SKM-1 (cell line): ENCODE measurements around the gene PEX10.

Source experiments
- DNase-seq: peaks from one replicate; lab custom pipeline; 2025; ENCODE audit not compliant: unreplicated experiment; lab: John Stamatoyannopoulos, UW

PEX10 gene

GRCh38 chr1:2389644-2390043, 22.7 kb downstream of the PEX10 start:
- DNase-seq, result no peak

- no peak for DNase-seq
Measured at GRCh38 chr1:2388004-2388913, 24.1 kb downstream of the PEX10 start.

DNA sequence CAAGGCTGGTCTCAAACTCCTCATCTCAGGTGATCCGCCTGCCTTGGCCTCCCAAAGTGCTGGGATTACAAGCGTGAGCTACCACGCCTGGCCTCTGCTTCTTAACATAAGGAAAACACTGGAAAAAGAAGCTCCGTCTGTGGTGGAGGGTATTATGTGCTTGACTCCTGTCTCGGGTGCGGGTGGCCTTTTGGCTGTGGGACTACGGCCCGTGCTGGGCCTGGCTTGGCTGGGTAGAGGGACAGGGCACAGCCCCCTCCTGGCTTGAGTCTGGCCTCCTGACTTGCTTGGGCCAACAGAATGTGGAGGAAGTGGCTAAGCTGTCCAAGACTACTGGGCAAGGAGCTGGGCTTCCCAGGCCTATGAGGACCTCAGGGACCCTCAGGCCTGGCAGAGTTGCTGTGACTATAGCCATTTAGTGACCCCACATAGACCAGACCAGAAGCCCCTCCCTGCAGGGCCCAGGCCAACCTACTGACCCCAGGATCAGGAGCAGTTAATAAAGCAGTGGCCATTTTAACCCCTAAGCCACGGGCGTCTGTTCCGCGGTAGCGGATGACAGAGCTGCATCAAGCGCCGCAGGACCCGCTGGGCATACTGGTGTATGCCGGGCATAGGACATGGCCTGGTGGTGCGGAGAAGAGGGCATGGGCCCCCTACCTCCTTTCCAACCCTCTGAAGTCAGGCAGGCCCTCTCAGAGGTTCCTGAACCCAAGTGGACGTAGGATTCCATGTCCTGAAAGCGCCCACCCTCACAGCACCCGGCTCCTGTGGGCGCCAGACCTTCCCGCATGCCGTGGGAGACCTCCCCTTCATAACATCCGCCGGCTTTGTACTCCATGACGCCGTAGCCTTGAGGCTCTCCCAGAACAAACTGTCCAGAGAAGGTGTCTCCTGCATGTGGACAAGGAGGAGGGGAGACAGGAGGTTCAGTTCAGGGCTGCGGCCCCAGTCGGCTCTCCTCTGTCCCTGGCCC, 25.4 kb downstream of the PEX10 start:
- DNase-seq, result no peak

GRCh38 chr1:2385606-2386280, 26.6 kb downstream of the PEX10 start:
- no peak for DNase-seq

DNA sequence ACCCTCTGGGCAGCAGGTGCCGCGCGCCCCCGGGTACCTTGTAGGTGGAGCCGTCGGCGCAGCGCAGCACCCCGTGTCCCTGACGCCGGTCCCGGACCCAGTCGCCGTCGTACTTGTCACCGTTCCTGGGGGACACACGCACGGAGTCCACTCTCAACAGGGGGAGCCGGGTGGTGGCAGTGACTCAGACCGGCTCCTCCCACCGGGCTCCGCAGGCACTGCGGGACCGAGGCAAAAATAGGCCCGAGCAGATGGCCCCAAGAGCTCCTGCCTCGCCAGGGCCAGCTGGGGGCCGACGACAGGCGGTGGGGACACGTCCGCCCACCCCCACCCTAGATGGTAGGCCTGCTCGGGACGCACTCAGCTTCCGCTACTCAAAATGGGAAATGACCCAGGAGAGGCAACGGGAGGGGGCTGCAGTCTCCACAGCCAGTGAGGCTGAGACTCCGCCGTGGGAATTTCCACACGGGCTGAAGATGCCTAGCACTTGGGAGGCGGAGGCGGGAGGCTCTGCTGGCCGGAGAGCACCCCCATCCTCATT, 27.4 kb downstream of the PEX10 start:
- DNase-seq, result no peak

DNA sequence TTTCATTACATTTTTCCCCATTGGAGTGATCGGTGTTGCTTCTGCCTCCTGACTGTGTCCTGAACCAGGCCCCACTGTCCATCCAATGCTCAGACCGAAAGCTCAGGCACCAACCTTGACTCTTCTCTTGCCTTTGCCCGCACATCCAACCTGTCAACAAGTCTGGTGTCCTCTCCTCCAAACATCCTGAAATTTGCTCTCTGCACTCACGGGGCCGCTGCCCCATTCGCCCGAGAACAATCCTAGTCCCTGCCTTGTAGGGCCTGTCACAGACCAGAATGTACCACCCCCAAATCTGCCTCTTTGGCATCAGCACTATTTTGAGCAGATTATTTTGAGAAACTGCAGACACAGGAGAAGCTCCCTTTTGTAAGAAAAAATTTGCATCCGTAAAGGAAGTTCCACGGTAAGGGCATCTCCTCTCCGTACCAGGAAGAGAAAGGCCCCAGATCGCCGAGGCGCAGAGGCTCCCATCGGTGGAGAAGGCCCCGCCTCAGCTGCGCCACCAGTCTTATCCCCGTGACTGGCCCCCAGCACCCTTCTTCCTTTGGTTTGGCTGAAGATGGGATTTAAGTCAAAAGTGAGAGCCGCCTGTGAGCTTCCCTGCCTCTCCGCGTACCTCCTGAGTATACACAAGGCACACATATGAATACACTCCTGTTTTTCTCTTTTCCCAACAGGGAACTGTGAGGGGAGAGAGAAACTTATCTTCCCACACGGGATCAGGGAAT, 28.1 kb downstream of the PEX10 start:
- no peak for DNase-seq

DNA sequence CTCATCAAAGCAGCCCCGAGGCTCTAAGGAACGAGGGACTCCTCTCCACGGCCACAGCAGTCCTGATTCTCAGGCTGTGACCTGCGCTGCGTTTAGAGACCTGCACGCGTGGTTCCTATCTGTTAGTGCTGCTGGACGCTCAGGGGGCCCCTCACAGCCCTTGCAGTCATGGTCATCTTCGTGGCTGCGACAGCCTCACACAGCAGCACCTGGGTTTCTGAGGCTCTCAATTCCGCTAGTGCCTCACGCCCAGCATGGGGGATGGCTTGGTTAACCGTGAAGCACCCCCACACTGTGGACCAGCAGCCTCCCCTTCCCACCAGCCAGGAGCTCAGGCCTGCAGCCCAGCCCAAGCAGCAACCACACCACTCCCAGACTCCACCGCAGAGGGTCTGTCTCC, 28.8 kb downstream of the PEX10 start:
- DNase-seq, result no peak

- no peak for DNase-seq
Measured at GRCh38 chr1:2382621-2383361, 29.6 kb downstream of the PEX10 start.

DNA sequence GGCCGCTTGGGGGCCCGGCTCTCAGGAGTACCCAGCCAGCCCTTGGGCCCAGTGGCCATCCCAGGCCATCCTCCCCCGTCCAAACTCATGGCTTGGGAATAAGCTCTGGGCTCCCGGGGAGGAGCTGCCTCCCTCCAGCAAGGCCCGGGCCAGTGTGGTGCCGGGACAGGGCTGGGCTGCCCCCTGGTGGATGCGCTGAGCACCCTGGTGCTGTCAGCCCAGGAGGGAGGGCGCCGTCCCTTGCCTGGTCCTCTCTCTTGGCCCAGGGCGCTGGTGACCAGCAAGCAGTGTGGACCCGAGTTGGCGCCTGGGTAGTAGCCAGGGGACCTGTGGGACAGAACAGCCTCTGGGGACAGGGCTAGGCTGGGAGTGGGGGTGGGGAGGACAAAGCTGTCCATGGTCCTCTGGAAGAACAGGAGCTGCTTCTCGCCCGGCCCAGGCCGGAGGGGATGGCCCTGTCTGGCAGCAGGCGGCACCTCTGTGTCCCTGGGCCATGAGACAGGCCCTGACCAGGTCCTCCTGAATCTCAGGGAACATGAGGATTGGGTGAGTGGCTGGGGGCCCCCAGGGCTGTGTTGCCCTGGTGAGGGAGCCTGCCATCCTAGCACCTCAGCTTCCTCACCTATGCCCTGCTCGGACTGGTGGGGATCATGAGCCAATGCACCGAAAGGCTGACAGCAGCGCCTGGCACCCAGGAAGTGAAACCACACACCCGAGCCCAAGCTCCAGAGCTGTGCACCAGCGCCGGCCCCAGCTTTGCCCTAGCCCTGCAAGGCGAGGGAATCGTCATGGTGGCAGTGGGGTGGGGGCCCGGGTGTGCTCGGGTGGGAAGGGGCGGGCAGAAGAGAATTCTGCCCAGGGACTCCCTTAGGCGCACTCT, 30.4 kb downstream of the PEX10 start:
- peak; percentile 48 for DNase-seq

- no peak for DNase-seq
Measured at GRCh38 chr1:2380816-2381591, 31.4 kb downstream of the PEX10 start.

DNA sequence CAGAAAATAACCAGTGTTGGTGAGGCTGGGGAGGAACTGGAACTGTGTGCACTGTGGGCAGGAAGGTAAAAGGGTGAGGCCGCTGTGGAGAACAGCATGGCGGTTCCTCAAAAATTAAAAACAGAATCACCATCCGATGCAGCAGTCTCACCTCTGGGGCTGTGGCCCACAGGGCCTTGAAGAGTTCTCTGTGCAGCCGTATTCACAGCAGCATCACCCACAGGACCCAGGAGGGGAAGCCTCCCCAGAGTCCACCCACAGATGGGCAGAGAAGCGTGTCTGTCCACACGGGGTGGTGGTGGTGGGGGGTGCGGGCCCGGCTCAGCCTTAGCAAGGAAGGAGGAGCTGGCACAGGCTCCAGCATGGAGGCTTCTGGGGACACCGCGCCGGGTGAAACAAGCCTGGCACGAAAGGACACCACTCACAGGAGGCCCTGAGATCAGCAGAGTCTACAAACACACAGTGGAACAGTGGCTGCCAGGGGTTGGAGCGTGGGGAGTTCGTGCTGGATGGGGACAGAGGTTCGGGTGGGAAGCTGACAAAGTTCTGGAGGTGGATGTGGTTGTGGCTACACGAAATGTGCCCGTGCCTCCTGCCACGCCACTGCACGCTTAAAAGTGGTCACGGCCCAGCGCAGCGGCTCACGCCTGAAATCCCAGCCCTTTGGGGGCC, 32.5 kb downstream of the PEX10 start:
- DNase-seq, result no peak

DNA sequence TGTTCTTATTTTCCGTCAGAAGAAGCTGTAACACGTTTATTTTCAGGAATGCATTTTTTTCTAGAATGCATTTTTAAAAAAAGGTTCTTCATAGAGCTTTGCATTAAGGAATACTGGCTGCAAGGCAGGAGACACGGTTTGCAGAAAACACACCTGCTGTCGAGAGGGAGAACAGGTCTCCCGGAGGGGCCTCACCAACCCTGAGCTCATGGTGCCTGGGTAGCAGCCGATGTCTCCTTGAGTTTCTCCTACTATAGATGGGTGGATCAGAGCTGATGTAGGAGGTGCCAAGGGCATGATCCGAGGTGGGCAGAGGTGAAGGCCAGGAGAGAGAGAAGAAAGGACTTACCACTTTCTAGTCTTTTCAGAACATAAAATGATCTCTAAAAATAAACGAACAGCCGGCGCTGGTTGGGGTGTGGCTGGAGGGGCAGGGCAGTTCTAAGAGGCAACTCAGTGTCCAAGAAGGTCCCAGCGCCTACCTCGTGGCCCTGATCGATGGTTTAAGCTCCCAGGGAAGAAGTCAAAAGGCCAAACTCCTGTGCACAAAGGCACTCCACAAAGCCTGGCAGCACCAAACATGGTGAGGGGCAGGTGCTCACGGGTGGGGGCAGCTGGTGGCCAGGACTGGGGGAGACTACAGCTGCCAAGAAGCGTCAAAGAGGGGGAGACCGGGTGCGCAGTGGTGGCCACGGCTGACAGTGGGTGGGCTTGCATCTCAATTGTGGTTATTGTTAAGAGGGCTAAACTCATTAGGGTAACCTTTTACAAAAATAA, 33.2 kb downstream of the PEX10 start:
- no peak for DNase-seq

- DNase-seq, result no peak
Measured at GRCh38 chr1:2378441-2378851, 33.9 kb downstream of the PEX10 start.

- DNase-seq, result no peak
Measured at GRCh38 chr1:2377751-2378440, 34.5 kb downstream of the PEX10 start.

GRCh38 chr1:2376931-2377672, 35.3 kb downstream of the PEX10 start:
- no peak for DNase-seq
